Adrenal gland (tissue), 5 donors: ENCODE data around the gene ZNF217.
"Not testable (repeated sequence)": the region's sequence is repeated elsewhere in the genome, so short reads cannot be mapped to it uniquely, and the experiment has no call there.

Experiments used
- POLR2A ChIP-seq, 2 donors: fragments of 450-650 bp; IDR thresholded peaks; one replicate each; pipeline ENCODE4 v1.6.1; 2017; ENCODE audit warnings: antibody characterized with exemption in 2 of 2, mild to moderate bottlenecking in 2 of 2, moderate library complexity in 1 of 2
- TF ChIP-seq, protein P1 (sequence below), 6 experiments: fragments of 450-650 bp in 4 of 6; fragments of 200-600 bp in 2 of 6; sonication (generic) in 1 of 6; IDR thresholded peaks; 1 replicate in 5 of 6; 2 replicates in 1 of 6; pipeline versions ENCODE4 v1.5.1 to v1.8.0; 2016 to 2021; ENCODE audit warnings: antibody characterized with exemption in 6 of 6, mild to moderate bottlenecking in 2 of 6, moderate library complexity in 1 of 6
- donor health status: DM: no; HTN: no; CAD: no.

DNA sequence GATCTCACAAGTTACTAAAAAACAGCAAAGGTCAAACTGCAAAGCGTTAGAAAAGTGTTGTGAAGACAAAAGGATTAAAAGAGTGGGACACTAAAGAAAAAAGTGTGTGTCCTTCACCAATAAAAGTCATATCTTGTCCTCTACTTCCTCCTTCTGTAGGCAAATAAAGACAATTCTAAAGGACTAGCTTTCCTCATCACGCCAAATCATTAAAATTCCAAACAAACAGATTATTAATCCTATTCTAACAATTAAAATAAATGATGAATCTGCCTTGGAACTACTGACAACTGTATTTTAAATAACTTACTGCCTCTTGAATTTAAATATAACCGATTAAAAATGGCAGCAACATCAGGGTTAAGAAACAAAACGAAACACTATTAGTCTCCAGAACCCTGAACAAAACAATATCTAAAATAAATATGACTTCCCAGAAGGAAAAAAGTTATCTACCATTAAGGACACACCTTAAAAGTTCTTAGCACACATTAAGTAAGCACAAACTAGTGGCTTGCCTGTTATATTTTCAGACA, 2.4 kb downstream of the ZNF217 start:
- TF ChIP-seq, protein P1, sequence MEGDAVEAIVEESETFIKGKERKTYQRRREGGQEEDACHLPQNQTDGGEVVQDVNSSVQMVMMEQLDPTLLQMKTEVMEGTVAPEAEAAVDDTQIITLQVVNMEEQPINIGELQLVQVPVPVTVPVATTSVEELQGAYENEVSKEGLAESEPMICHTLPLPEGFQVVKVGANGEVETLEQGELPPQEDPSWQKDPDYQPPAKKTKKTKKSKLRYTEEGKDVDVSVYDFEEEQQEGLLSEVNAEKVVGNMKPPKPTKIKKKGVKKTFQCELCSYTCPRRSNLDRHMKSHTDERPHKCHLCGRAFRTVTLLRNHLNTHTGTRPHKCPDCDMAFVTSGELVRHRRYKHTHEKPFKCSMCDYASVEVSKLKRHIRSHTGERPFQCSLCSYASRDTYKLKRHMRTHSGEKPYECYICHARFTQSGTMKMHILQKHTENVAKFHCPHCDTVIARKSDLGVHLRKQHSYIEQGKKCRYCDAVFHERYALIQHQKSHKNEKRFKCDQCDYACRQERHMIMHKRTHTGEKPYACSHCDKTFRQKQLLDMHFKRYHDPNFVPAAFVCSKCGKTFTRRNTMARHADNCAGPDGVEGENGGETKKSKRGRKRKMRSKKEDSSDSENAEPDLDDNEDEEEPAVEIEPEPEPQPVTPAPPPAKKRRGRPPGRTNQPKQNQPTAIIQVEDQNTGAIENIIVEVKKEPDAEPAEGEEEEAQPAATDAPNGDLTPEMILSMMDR (IDR thresholded peaks at IDR 0.05), result not testable (repeated sequence)
- not testable (repeated sequence) for TF ChIP-seq POLR2A (IDR thresholded peaks at IDR 0.05)
